ENCODE measurements around the gene DBN1.

DBN1 gene

GRCh38 chr5:177472460-177473442 lies 683 bp downstream of the DBN1 start:
- no peak for DNase-seq (ENCODE audit: low spot score)

GRCh38 chr5:177471610-177472356 lies 1.7 kb downstream of the DBN1 start:
- DNase-seq (ENCODE audit: low spot score): no peak

GRCh38 chr5:177470759-177471536 lies 2.5 kb downstream of the DBN1 start:
- no peak for DNase-seq (ENCODE audit: low spot score)

GRCh38 chr5:177469750-177470525 lies 3.5 kb downstream of the DBN1 start:
- no peak for DNase-seq (ENCODE audit: low spot score)

- no peak for DNase-seq (ENCODE audit: low spot score)
These were observed 4.5 kb downstream of the DBN1 start for GRCh38 chr5:177468685-177469628.

GRCh38 chr5:177468329-177468684 lies 5.1 kb downstream of the DBN1 start:
- no peak for DNase-seq (ENCODE audit: low spot score)

- DNase-seq (ENCODE audit: low spot score): no peak
These were observed 6.0 kb downstream of the DBN1 start for GRCh38 chr5:177467436-177467835.

GRCh38 chr5:177466861-177467260 lies 6.6 kb downstream of the DBN1 start:
- DNase-seq (ENCODE audit: low spot score): no peak

- DNase-seq (ENCODE audit: low spot score): no peak
These were observed 8.4 kb downstream of the DBN1 start for GRCh38 chr5:177465044-177465443.

- no peak for DNase-seq (ENCODE audit: low spot score)
These were observed 11.3 kb downstream of the DBN1 start for GRCh38 chr5:177462021-177462670.

GRCh38 chr5:177459819-177460628 lies 13.4 kb downstream of the DBN1 start:
- DNase-seq (ENCODE audit: low spot score): no peak

- DNase-seq (ENCODE audit: low spot score): no peak
These were observed 14.1 kb downstream of the DBN1 start for GRCh38 chr5:177459357-177459756.

- no peak for DNase-seq (ENCODE audit: low spot score)
These were observed 14.5 kb downstream of the DBN1 start for GRCh38 chr5:177458912-177459350.

GRCh38 chr5:177457852-177458681 lies 15.4 kb downstream of the DBN1 start:
- no peak for DNase-seq (ENCODE audit: low spot score)

GRCh38 chr5:177456976-177457851 lies 16.2 kb downstream of the DBN1 start:
- peak; percentile 85 for DNase-seq (ENCODE audit: low spot score)

GRCh38 chr5:177456591-177456964 lies 16.9 kb downstream of the DBN1 start:
- DNase-seq (ENCODE audit: low spot score): no peak
